Fibroblast of skin of right quadriceps (primary cell): ENCODE data around the gene ELK4.

Experiments used
- DNase-seq: peaks from one replicate; pipeline ENCODE4 v3.0.0-alpha.2; 2013

ELK4 gene

DNA sequence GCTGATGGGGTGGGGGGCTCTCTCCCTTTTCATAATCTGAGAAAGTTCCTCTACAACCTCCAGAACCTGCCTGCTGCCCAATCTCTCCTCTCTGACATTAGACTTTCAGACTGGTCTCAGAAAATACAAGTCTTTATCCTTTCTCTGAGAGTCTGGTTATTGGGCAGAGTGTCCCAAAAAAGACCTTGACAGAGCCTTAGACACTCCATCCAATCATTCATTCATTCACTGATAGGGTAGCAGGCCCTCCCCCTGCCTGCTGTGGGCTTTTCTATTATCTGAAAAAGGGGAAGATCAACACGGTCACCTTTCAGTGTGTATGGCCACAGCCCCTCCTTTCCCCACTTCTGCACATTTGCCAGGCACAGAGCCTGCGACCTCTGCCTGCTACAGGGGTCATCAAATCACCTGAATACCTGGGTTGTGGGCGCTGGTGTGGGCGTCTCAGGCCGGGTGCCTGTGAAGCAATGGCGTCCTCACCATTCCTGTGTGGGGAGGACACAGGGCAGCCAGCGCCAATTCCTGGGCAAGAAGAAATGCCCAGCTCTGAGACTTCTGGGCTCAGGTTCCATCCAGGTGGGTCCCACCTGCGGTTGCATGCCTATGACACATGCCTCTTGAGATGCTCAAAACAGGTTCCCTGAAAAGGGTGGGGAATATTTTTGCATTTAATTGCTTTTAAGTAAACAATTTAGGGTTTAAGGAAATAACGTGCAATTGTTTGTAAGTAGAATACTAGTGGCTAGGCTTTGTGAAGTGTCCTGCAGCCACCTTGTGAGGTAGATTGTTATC lies 52.8 kb downstream of the ELK4 start:
- DNase-seq = no peak

DNA sequence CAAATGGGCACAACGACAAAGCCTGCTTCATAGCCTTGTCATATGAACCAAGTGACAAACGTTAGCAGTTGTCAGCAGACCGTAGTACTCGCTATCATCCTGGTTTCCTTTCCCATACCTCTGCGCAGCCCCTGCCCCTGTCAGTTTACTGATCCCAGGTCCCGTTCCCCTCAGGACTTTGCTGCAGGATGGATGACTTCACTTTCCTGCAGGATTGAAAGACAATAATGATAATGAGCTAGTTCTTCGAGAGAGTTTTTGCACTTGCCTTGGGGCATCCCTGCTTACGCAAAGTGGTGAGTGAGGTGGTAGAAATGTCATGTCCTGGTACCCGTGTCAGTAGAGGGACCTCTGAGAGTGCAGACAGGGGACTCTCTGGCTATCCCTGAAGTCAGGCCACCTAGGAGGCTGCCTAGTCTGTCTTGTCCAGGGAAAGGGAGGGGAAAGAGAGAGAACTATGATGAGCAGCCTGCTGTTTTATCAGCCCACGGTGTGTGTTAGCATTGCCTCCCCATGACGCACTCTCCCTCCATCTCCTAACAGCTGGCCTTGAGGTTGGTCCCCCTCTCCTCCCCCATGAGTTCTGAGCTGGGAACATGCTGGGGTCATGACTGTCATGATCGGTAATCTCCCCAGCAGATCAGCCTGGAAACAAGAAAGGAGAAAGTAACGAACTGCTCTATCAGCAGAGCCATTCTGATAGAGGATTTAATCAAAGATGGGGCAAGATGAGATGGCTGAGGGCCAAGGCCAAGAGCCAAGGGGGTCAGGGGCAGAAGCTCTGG lies 53.7 kb downstream of the ELK4 start:
- DNase-seq = no peak

- no peak for DNase-seq
These were observed 54.7 kb downstream of the ELK4 start for GRCh38 chr1:205576805-205577761.

DNA sequence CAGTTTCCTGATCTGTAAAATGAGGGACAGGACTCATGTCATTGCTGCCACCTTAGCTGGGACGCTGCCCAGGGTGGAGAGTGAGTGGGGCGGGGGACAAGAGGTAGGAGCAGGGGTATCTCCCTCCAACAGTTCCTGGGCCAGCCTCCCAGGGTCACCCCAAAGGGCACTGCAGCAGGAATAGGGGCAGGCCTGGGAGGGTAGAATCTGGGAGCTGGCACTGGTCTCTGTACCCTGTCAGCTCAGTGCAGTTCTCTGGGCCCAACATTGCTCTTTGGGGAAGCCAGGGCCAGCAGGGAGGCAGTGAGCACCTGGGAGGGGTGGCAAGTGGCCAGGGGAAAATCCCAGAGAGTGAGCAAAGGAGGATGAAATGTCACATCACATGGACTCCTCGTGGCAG lies 55.8 kb downstream of the ELK4 start:
- no peak for DNase-seq

DNA sequence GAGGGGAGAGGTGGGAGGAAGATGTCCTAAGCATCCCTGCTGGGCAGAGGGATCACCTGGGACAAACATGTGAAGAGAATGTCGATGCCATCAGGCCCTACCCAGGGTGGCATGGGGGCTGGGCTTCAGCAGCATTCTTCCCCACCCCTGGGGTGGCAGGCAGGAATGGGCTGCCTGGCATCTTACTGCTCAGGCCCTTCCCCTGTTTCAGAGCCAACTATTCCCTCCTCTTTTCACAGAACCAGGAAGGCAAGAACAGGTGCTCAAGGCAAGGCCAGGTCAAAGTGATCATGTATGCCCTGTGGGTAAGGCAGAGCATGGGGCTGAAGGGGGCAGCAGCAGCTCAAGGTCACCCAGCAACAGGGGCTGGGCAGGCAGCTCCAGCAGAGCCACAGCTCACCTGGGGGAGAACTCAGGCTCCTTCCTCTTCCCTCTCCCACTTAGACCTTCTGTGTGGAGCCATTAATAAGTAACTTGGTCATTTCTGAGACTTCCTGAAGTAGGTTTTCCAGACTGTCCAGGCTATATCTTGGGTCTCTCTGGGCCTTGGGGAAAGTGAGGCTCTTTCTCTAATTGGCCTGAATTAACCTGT lies 56.4 kb downstream of the ELK4 start:
- no peak for DNase-seq

GRCh38 chr1:205572421-205572820 lies 59.4 kb downstream of the ELK4 start:
- DNase-seq = no peak

DNA sequence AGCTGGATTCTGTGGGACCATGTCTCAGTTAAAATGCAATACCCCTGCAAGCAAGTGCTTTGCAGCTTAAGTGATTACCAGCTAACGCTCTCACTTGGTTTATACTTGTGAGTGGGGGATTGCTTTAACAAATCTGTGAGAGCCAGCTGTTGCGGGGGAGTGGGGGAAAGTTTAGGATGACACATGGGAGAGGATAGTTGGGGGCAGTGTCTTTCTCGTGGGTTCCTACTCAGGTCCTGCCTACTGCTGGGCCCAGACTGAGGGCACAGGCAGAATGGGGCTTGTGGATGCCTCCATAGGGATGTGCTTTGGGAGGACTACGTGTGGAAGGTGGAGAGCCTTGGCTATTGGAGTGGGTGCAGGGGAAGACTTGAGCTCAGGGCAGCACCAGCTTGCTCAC lies 60.1 kb downstream of the ELK4 start:
- DNase-seq = no peak

DNA sequence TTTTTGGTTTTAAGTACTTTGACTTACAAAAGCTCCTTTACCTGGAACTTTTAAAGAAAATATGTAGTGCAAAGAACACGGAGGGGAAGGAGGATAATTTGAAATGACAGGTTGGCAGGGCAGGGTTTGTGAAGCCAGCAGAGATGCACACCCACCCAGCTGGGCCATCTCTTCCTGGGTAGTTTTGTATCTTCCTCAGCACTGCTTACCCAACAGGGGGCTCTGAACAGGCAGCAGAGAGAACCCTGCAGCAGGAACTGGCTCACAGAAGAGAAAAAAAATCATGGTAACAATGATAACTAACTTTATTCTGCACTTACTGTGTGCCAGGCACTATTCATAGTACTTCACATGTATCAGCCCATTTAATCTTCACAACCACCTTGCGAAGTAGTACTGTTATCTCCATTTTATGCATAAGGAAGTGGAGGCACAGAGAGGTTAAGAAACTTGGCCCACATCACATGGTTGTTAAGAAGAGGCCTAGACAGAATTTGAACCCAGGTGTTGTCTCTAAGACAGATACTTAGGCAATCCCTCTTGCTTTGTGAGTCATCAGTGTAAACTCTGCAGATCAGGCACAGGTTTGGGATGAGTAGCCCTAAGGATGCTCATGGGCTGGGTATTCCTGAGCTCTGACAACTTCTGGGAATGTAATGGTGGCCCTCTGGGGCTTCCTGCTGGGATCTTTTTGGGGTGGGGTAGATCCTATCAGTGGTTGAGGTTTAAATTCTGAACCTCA lies 60.8 kb downstream of the ELK4 start:
- DNase-seq = no peak

- DNase-seq = no peak
These were observed 61.7 kb downstream of the ELK4 start for GRCh38 chr1:205570173-205570501.

DNA sequence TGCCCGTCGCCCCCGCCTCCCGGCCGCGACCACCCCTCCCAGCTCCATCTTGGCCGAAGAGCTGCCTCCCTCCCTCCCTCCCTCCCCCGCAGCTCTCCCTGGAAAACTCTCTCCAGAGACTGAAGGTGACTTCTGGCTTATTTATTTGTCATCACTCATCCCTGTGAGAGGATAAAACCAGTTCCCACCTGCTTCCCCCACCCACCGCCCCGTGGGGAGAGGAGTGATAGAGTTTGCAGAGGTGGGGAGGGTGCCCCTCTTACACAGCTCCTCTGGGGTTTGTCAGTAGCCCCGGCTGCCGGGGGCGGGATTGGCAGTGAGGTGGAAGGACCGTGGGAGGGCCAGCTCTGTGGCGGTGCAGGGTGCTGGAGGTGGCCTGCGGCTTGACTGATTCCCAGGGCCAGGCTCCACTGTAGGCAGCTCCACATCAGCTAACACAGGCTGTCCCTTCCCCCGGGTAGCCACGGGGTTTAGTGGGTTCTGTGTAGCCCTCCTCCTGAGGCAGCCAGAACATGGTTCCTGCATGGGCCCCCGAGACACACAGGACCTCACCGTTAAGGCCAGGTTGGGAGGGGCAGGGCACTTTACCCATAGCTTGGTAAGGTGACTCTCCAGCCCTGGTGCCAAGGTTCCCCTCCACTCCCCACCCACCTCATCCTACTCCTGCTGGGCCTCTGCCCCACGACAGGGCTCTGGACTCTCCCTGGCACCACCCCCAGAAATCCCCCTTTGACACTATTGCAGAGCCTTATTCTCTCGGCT lies 62.2 kb downstream of the ELK4 start:
- no peak for DNase-seq

DNA sequence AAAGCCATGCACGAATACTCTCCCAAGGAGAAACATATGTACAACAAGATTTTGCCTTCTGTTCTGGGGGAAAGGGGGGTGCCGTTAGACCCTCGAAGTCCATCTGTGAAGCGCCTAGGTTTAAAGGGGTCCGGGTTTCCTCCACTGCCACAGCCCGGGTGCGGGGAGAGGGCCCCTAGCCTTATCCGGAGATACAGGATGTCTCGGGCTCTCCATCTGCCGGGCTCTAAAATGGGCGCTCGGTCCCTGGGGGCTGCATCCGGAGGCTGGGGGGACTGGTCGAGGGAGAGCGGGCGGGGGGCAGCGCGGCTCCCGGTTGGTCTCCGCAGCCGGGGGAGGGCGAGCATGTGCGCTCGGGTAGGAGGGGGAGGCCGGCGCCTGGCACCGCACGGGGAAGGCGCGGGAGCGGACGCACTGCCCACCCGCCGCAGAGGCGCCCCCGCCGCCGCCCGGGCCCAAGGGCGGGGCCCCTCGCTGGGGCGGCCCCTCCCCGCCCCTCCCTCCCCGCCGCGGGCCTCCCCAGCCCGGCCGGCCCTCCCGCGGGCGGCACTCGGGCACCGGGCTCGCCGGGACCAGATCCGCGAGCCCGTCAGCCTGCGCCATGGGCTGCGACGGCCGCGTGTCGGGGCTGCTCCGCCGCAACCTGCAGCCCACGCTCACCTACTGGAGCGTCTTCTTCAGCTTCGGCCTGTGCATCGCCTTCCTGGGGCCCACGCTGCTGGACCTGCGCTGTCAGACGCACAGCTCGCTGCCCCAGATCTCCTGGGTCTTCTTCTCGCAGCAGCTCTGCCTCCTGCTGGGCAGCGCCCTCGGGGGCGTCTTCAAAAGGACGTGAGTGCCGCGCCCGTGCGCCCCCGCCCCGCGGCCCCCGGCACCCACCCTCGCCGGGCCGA lies 63.1 kb downstream of the ELK4 start:
- DNase-seq = no peak

GRCh38 chr1:205568135-205568468 lies 63.7 kb downstream of the ELK4 start:
- DNase-seq = no peak

DNA sequence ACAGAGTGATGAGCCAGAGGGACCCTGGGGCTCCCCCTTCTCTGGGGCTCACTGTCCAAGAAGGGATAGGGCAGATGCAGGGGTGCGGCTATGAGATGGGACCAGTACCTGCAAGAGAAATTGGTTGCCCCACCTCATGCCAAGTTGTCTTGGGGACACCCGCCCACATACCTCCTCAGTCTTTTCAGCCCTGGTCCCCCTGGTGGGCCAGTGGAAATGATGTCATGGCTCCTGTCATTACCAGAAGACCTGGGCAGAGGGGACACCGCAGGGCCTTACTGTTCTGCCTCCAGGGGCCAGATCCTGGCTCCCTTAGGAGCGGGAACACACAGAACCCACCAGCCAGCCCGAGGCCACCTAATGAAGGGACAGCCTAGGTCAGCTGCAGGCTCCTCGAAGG lies 64.1 kb downstream of the ELK4 start:
- DNase-seq = no peak

- no peak for DNase-seq
These were observed 66.0 kb downstream of the ELK4 start for GRCh38 chr1:205565799-205566198.

- DNase-seq = no peak
These were observed 67.8 kb downstream of the ELK4 start for GRCh38 chr1:205563927-205564441.

- no peak for DNase-seq
These were observed 70.2 kb downstream of the ELK4 start for GRCh38 chr1:205561501-205562203.
